Glomerular visceral epithelial cell (primary cell): ENCODE measurements around the gene ATP1A2.

Source experiments
- DNase-seq: peaks from one replicate; pipeline ENCODE4 v3.0.0-alpha.2; 2016; ENCODE audit errors: extremely low spot score

ATP1A2 gene

GRCh38 chr1:160085686-160086455 lies 29.7 kb upstream of the ATP1A2 start:
- DNase-seq: peak; percentile 66

GRCh38 chr1:160086456-160086892 lies 29.1 kb upstream of the ATP1A2 start:
- DNase-seq: no peak

- DNase-seq: no peak
Measured at GRCh38 chr1:160087118-160087662, 28.4 kb upstream of the ATP1A2 start.

GRCh38 chr1:160089883-160090282 lies 25.7 kb upstream of the ATP1A2 start:
- no peak for DNase-seq

GRCh38 chr1:160090760-160091159 lies 24.8 kb upstream of the ATP1A2 start:
- no peak for DNase-seq

GRCh38 chr1:160091666-160092223 lies 23.8 kb upstream of the ATP1A2 start:
- no peak for DNase-seq

GRCh38 chr1:160092366-160093068 lies 23.0 kb upstream of the ATP1A2 start:
- no peak for DNase-seq

- no peak for DNase-seq
Measured at GRCh38 chr1:160093069-160093395, 22.5 kb upstream of the ATP1A2 start.

GRCh38 chr1:160093624-160094290 lies 21.8 kb upstream of the ATP1A2 start:
- no peak for DNase-seq

- DNase-seq: no peak
Measured at GRCh38 chr1:160094291-160094625, 21.3 kb upstream of the ATP1A2 start.

- no peak for DNase-seq
Measured at GRCh38 chr1:160094806-160095205, 20.8 kb upstream of the ATP1A2 start.

GRCh38 chr1:160095382-160096105 lies 20.0 kb upstream of the ATP1A2 start:
- no peak for DNase-seq

GRCh38 chr1:160096274-160097116 lies 19.1 kb upstream of the ATP1A2 start:
- DNase-seq: no peak

- DNase-seq: no peak
Measured at GRCh38 chr1:160097151-160097910, 18.2 kb upstream of the ATP1A2 start.

GRCh38 chr1:160097911-160098851 lies 17.4 kb upstream of the ATP1A2 start, which contains the start of gene IGSF8:
Gene IGSF8, minus strand, starts transcription at chr1:160098619. Its CDS starts 147 bp downstream, at chr1:160098472.
- DNase-seq: peak; percentile 50

GRCh38 chr1:160098852-160099561 lies 16.6 kb upstream of the ATP1A2 start:
- DNase-seq: peak; percentile 96

GRCh38 chr1:160099716-160100375 lies 15.7 kb upstream of the ATP1A2 start:
- DNase-seq: no peak
